ENCODE data around the gene CASP6.
"Not testable (repeated sequence)": the region's sequence is repeated elsewhere in the genome, so short reads cannot be mapped to it uniquely, and the experiment has no call there.

Gene CASP6

GRCh38 chr4:109719604-109720003 is 16.4 kb upstream of the CASP6 start:
- no peak for DNase-seq (ENCODE audit: low spot score)

GRCh38 chr4:109718759-109719158 is 15.5 kb upstream of the CASP6 start:
- DNase-seq (ENCODE audit: low spot score) = no peak

GRCh38 chr4:109713500-109713899 is 10.3 kb upstream of the CASP6 start:
- no peak for DNase-seq (ENCODE audit: low spot score)

GRCh38 chr4:109708990-109709389 is 5.7 kb upstream of the CASP6 start:
- DNase-seq (ENCODE audit: low spot score) = no peak

- no peak for DNase-seq (ENCODE audit: low spot score)
These were observed 5.2 kb upstream of the CASP6 start for GRCh38 chr4:109708435-109708834.

- no peak for DNase-seq (ENCODE audit: low spot score)
These were observed 568 bp upstream of the CASP6 start for GRCh38 chr4:109703664-109704361.

- DNase-seq (ENCODE audit: low spot score) = no peak
These were observed 1.5 kb downstream of the CASP6 start for GRCh38 chr4:109701566-109702410.

- DNase-seq (ENCODE audit: low spot score) = no peak
These were observed 3.6 kb downstream of the CASP6 start for GRCh38 chr4:109699553-109700225.

GRCh38 chr4:109698656-109699055 is 4.6 kb downstream of the CASP6 start:
- no peak for DNase-seq (ENCODE audit: low spot score)

- no peak for DNase-seq (ENCODE audit: low spot score)
These were observed 11.8 kb downstream of the CASP6 start for GRCh38 chr4:109691411-109691920.

GRCh38 chr4:109690690-109691410 is 12.4 kb downstream of the CASP6 start:
- DNase-seq (ENCODE audit: low spot score) = no peak

- no peak for DNase-seq (ENCODE audit: low spot score)
These were observed 18.5 kb downstream of the CASP6 start for GRCh38 chr4:109684727-109685126.

GRCh38 chr4:109683621-109684253 is 19.5 kb downstream of the CASP6 start:
- no peak for DNase-seq (ENCODE audit: low spot score)

- no peak for DNase-seq (ENCODE audit: low spot score)
These were observed 20.4 kb downstream of the CASP6 start for GRCh38 chr4:109682875-109683274.

- DNase-seq (ENCODE audit: low spot score) = not testable (repeated sequence)
These were observed 24.3 kb downstream of the CASP6 start for GRCh38 chr4:109678925-109679324.

- not testable (repeated sequence) for DNase-seq (ENCODE audit: low spot score)
These were observed 24.8 kb downstream of the CASP6 start for GRCh38 chr4:109678472-109678871.

GRCh38 chr4:109676886-109677285 is 26.4 kb downstream of the CASP6 start:
- no peak for DNase-seq (ENCODE audit: low spot score)

- DNase-seq (ENCODE audit: low spot score) = no peak
These were observed 27.4 kb downstream of the CASP6 start for GRCh38 chr4:109675843-109676242.

GRCh38 chr4:109675181-109675580 is 28.1 kb downstream of the CASP6 start:
- no peak for DNase-seq (ENCODE audit: low spot score)

- no peak for DNase-seq (ENCODE audit: low spot score)
These were observed 29.9 kb downstream of the CASP6 start for GRCh38 chr4:109673303-109673702.

GRCh38 chr4:109672169-109672930 is 30.9 kb downstream of the CASP6 start:
- DNase-seq (ENCODE audit: low spot score) = no peak
